Measurements from ENCODE around the gene SH3BP4.

The SH3BP4 gene

DNA sequence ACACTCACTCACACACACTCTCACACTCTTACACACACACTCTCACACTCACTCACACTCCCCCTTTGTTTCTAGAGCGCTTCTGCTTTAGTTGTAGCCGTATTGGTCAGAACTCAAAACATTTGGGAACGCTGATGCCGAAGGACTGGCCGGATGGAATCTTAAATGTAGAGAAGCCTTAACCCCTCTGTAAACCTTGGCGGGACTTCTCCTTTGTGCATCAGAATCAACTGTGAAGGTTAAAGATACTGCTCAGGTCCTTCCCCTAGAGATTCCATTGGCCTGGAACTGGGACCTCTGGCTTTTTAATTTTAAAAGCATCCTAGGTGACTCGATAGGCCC lies 18.3 kb downstream of the SH3BP4 start:
- Histone ChIP-seq H3K36me3 (ENCODE audit: control insufficient read depth in 1 of 2, insufficient read depth in 2 of 2, low read depth in 1 of 2, low read length in 2 of 2) (peaks cover 20 to 34% of the 10 kb centered on the region in 2 experiments), H2BK120ac (ENCODE audit: low read depth, low read length) (no peak overlapping the region), H3K4me1 (ENCODE audit: control insufficient read depth, insufficient read depth, low read depth, low read length) (peaks cover 55% of the 10 kb centered on the region), H3K27me3 (ENCODE audit: control insufficient read depth in 1 of 2, insufficient read depth in 1 of 2, low read length in 2 of 2) (no peaks in the 10 kb centered on the region), H3K79me1 (replicated peaks; ENCODE audit: low read length, poor library complexity, severe bottlenecking) (no peaks in the 10 kb centered on the region), H3K4me2 (ENCODE audit: low read length, poor library complexity, severe bottlenecking) (peak overlapping the region; percentile 10), H3K4ac (ENCODE audit: low read depth in 1 of 2, low read length in 2 of 2) (peak overlapping the region in 1 of 2 experiments; percentile 35), H2AFZ (ENCODE audit: low read depth, low read length) (no peak overlapping the region), H3K27ac (ENCODE audit: low read length, poor library complexity, severe bottlenecking) (peak overlapping the region; percentile 90), H3K9me3 (ENCODE audit: control insufficient read depth, low read length) (no peaks in the 10 kb centered on the region), H3K9ac (ENCODE audit: low read length) (no peak overlapping the region), H3K23ac (ENCODE audit: low read length in 2 of 2) (no peak overlapping the region), H4K8ac (ENCODE audit: low read length) (peak overlapping the region; percentile 30), H2BK5ac (ENCODE audit: low read depth, low read length, poor library complexity, severe bottlenecking) (no peak overlapping the region), H2BK15ac (ENCODE audit: low read depth, poor library complexity, severe bottlenecking) (no peak overlapping the region), H2BK12ac (ENCODE audit: low read length in 2 of 2) (peak overlapping the region; percentile 59 to 86), H2AK5ac (ENCODE audit: low read length, severe bottlenecking) (peak overlapping the region; percentile 5), H3K14ac (ENCODE audit: low read length in 2 of 2) (peak overlapping the region in 1 of 2 experiments; percentile 84), H3K4me3 (ENCODE audit: insufficient read depth in 1 of 2, low read depth in 1 of 2, low read length in 2 of 2) (no peak overlapping the region), H3K18ac (ENCODE audit: low read depth in 1 of 2, low read length in 2 of 2) (peak overlapping the region; percentile 83 to 89), H4K91ac (ENCODE audit: low read length) (peak overlapping the region; percentile 3)
- DNase-seq: no peak
- WGBS: 87% methylated on average over 7 of the region's 7 CpGs

- H3K9ac ChIP-seq (ENCODE audit: low read length): no peak overlapping the region
- H3K4me3 ChIP-seq (ENCODE audit: insufficient read depth in 1 of 2, low read depth in 1 of 2, low read length in 2 of 2): no peak overlapping the region
- H2BK15ac ChIP-seq (ENCODE audit: low read depth, poor library complexity, severe bottlenecking): no peak overlapping the region
- H2AK5ac ChIP-seq (ENCODE audit: low read length, severe bottlenecking): peak overlapping the region; percentile 34
- H2BK120ac ChIP-seq (ENCODE audit: low read depth, low read length): no peak overlapping the region
- DNase-seq: peak; percentile 64
- H2AFZ ChIP-seq (ENCODE audit: low read depth, low read length): no peak overlapping the region
- no peak overlapping the region for H4K8ac ChIP-seq (ENCODE audit: low read length)
- WGBS: 62% methylated on average over 11 of the region's 13 CpGs
- H3K9me3 ChIP-seq (ENCODE audit: control insufficient read depth, low read length): no peaks in the 10 kb centered on the region
- no peak overlapping the region for H4K91ac ChIP-seq (ENCODE audit: low read length)
- peaks cover 57% of the 10 kb centered on the region for H3K4me1 ChIP-seq (ENCODE audit: control insufficient read depth, insufficient read depth, low read depth, low read length)
- peak overlapping the region; percentile 90 for H3K27ac ChIP-seq (ENCODE audit: low read length, poor library complexity, severe bottlenecking)
- H3K23ac ChIP-seq (ENCODE audit: low read length in 2 of 2): no peak overlapping the region
- no peak overlapping the region for H2BK5ac ChIP-seq (ENCODE audit: low read depth, low read length, poor library complexity, severe bottlenecking)
- H3K4ac ChIP-seq (ENCODE audit: low read depth in 1 of 2, low read length in 2 of 2): no peak overlapping the region
- H3K18ac ChIP-seq (ENCODE audit: low read depth in 1 of 2, low read length in 2 of 2): no peak overlapping the region
- H2BK12ac ChIP-seq (ENCODE audit: low read length in 2 of 2): no peak overlapping the region
- H3K14ac ChIP-seq (ENCODE audit: low read length in 2 of 2): no peak overlapping the region
- H3K4me2 ChIP-seq (ENCODE audit: low read length, poor library complexity, severe bottlenecking): peak overlapping the region; percentile 36
- no peaks in the 10 kb centered on the region for H3K79me1 ChIP-seq (replicated peaks; ENCODE audit: low read length, poor library complexity, severe bottlenecking)
- H3K36me3 ChIP-seq (ENCODE audit: control insufficient read depth in 1 of 2, insufficient read depth in 2 of 2, low read depth in 1 of 2, low read length in 2 of 2): peaks cover 22 to 39% of the 10 kb centered on the region in 2 experiments
- no peaks in the 10 kb centered on the region for H3K27me3 ChIP-seq (ENCODE audit: control insufficient read depth in 1 of 2, insufficient read depth in 1 of 2, low read length in 2 of 2)
These were observed 18.7 kb downstream of the SH3BP4 start for GRCh38 chr2:234970477-234970882.

GRCh38 chr2:234971496-234971895 lies 19.7 kb downstream of the SH3BP4 start:
- Histone ChIP-seq H2BK12ac (ENCODE audit: low read length in 2 of 2) (no peak overlapping the region), H3K9me3 (ENCODE audit: control insufficient read depth, low read length) (no peaks in the 10 kb centered on the region), H2AFZ (ENCODE audit: low read depth, low read length) (no peak overlapping the region), H2BK15ac (ENCODE audit: low read depth, poor library complexity, severe bottlenecking) (no peak overlapping the region), H3K9ac (ENCODE audit: low read length) (no peak overlapping the region), H3K18ac (ENCODE audit: low read depth in 1 of 2, low read length in 2 of 2) (no peak overlapping the region), H3K27ac (ENCODE audit: low read length, poor library complexity, severe bottlenecking) (peak overlapping the region; percentile 78), H3K14ac (ENCODE audit: low read length in 2 of 2) (no peak overlapping the region), H3K4me3 (ENCODE audit: insufficient read depth in 1 of 2, low read depth in 1 of 2, low read length in 2 of 2) (no peak overlapping the region), H3K4me2 (ENCODE audit: low read length, poor library complexity, severe bottlenecking) (no peak overlapping the region), H2BK120ac (ENCODE audit: low read depth, low read length) (no peak overlapping the region), H4K91ac (ENCODE audit: low read length) (no peak overlapping the region), H4K8ac (ENCODE audit: low read length) (no peak overlapping the region), H3K23ac (ENCODE audit: low read length in 2 of 2) (no peak overlapping the region), H2BK5ac (ENCODE audit: low read depth, low read length, poor library complexity, severe bottlenecking) (no peak overlapping the region), H3K4ac (ENCODE audit: low read depth in 1 of 2, low read length in 2 of 2) (no peak overlapping the region), H3K79me1 (replicated peaks; ENCODE audit: low read length, poor library complexity, severe bottlenecking) (no peaks in the 10 kb centered on the region), H2AK5ac (ENCODE audit: low read length, severe bottlenecking) (no peak overlapping the region), H3K36me3 (ENCODE audit: control insufficient read depth in 1 of 2, insufficient read depth in 2 of 2, low read depth in 1 of 2, low read length in 2 of 2) (peaks cover 22 to 44% of the 10 kb centered on the region in 2 experiments), H3K27me3 (ENCODE audit: control insufficient read depth in 1 of 2, insufficient read depth in 1 of 2, low read length in 2 of 2) (no peaks in the 10 kb centered on the region), H3K4me1 (ENCODE audit: control insufficient read depth, insufficient read depth, low read depth, low read length) (peaks cover 59% of the 10 kb centered on the region)
- no peak for DNase-seq
- 90% methylated on average over 7 of the region's 7 CpGs for WGBS

- 90% methylated on average over 6 of the region's 8 CpGs for WGBS
- Histone ChIP-seq H3K4me3 (ENCODE audit: insufficient read depth in 1 of 2, low read depth in 1 of 2, low read length in 2 of 2) (no peak overlapping the region), H3K23ac (ENCODE audit: low read length in 2 of 2) (no peak overlapping the region)
These were observed 21.2 kb downstream of the SH3BP4 start for GRCh38 chr2:234973008-234973407.

More at GRCh38 chr2:234973008-234973407, 21.2 kb downstream of the SH3BP4 start:
- Histone ChIP-seq H3K9me3 (ENCODE audit: control insufficient read depth, low read length) (no peaks in the 10 kb centered on the region), H3K18ac (ENCODE audit: low read depth in 1 of 2, low read length in 2 of 2) (no peak overlapping the region), H3K4me1 (ENCODE audit: control insufficient read depth, insufficient read depth, low read depth, low read length) (peaks cover 56% of the 10 kb centered on the region), H2BK5ac (ENCODE audit: low read depth, low read length, poor library complexity, severe bottlenecking) (no peak overlapping the region), H2BK12ac (ENCODE audit: low read length in 2 of 2) (no peak overlapping the region), H2BK120ac (ENCODE audit: low read depth, low read length) (no peak overlapping the region), H2BK15ac (ENCODE audit: low read depth, poor library complexity, severe bottlenecking) (no peak overlapping the region), H3K27ac (ENCODE audit: low read length, poor library complexity, severe bottlenecking) (peak overlapping the region; percentile 74), H4K91ac (ENCODE audit: low read length) (no peak overlapping the region), H3K79me1 (replicated peaks; ENCODE audit: low read length, poor library complexity, severe bottlenecking) (no peaks in the 10 kb centered on the region), H3K4me2 (ENCODE audit: low read length, poor library complexity, severe bottlenecking) (no peak overlapping the region), H2AK5ac (ENCODE audit: low read length, severe bottlenecking) (no peak overlapping the region), H2AFZ (ENCODE audit: low read depth, low read length) (no peak overlapping the region), H3K14ac (ENCODE audit: low read length in 2 of 2) (no peak overlapping the region), H3K36me3 (ENCODE audit: control insufficient read depth in 1 of 2, insufficient read depth in 2 of 2, low read depth in 1 of 2, low read length in 2 of 2) (peaks cover 30 to 47% of the 10 kb centered on the region in 2 experiments), H3K27me3 (ENCODE audit: control insufficient read depth in 1 of 2, insufficient read depth in 1 of 2, low read length in 2 of 2) (no peaks in the 10 kb centered on the region), H3K9ac (ENCODE audit: low read length) (no peak overlapping the region), H3K4ac (ENCODE audit: low read depth in 1 of 2, low read length in 2 of 2) (no peak overlapping the region), H4K8ac (ENCODE audit: low read length) (peak overlapping the region; percentile 15)
- DNase-seq: no peak

All from mesenchymal stem cell (in vitro differentiated cells and primary cell).